Spleen (tissue), 7 donors: ENCODE results near the gene ZNRF2.

Experiments used
- POLR2A ChIP-seq, 3 donors: fragments of 450-650 bp; IDR thresholded peaks; one replicate each; pipeline ENCODE4 v1.5.1; 2017; ENCODE audit warnings: antibody characterized with exemption in 3 of 3, mild to moderate bottlenecking in 1 of 3
- POLR2AphosphoS5 ChIP-seq, 3 donors: sonication (generic); formaldehyde crosslinking; IDR thresholded peaks; one replicate each; pipeline ENCODE4 v1.5.1; 2017; ENCODE audit warnings: antibody characterized with exemption in 3 of 3
- TF ChIP-seq, protein P1 (sequence below), 11 experiments: fragments of 200-600 bp in 7 of 11; fragments of 450-650 bp in 4 of 11; sonication (generic) in 4 of 11; IDR thresholded peaks in 8 of 11; conservative IDR thresholded peaks in 3 of 11; 1 replicate in 7 of 11; 2 replicates in 4 of 11; pipeline versions ENCODE4 v1.4.0 to v1.8.0; 2016 to 2021; ENCODE audit warnings: antibody characterized with exemption in 11 of 11, inconsistent platforms in 4 of 11, mild to moderate bottlenecking in 1 of 11
- donor health status: DM: no; HTN: no; CAD: no; lungs with moderate emphysema.
- donor health status: DM: no; HTN: no; CAD: no.
- donor health status: DM: no; HTN: no; CAD: no.

DNA sequence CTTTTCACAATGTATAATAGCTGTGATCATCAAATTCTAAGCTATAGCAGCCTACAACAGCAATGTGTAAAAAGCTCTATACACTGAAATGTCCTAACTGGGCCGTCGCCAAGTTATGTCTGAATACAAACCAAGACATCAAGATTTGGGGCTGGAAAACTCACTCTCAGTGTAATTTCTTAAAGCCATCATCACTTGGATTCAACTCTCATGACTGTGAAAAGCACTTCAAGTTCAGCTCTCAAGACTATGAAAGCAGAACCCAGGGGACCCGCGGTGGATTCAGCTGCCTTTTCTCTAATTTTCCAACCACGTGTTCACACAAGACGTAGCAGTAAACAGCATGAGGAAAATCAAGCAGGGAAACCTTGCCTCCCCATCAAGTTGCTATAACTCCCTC is 15.8 kb upstream of the ZNRF2 start:
- TF ChIP-seq, protein P1, sequence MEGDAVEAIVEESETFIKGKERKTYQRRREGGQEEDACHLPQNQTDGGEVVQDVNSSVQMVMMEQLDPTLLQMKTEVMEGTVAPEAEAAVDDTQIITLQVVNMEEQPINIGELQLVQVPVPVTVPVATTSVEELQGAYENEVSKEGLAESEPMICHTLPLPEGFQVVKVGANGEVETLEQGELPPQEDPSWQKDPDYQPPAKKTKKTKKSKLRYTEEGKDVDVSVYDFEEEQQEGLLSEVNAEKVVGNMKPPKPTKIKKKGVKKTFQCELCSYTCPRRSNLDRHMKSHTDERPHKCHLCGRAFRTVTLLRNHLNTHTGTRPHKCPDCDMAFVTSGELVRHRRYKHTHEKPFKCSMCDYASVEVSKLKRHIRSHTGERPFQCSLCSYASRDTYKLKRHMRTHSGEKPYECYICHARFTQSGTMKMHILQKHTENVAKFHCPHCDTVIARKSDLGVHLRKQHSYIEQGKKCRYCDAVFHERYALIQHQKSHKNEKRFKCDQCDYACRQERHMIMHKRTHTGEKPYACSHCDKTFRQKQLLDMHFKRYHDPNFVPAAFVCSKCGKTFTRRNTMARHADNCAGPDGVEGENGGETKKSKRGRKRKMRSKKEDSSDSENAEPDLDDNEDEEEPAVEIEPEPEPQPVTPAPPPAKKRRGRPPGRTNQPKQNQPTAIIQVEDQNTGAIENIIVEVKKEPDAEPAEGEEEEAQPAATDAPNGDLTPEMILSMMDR (IDR thresholded peaks at IDR 0.05 in 8 of 11, conservative IDR thresholded peaks at IDR 0.05 in 3 of 11): no peak
- TF ChIP-seq POLR2A (IDR thresholded peaks at IDR 0.05) (no peak), POLR2AphosphoS5 (IDR thresholded peaks at IDR 0.05) (no peak)
